ENCODE data around the gene CCDC102A.

CCDC102A gene

GRCh38 chr16:57532266-57532625, 4.1 kb downstream of the CCDC102A start:
- peaks cover 27% of the 10 kb centered on the region for H3K36me3 Mint-ChIP-seq (ENCODE audit: low read depth)
- H3K27me3 Mint-ChIP-seq (ENCODE audit: low read depth), result peaks cover 28% of the 10 kb centered on the region
- TF ChIP-seq CTCF (IDR thresholded peaks at IDR 0.05; ENCODE audit: unreplicated experiment in 3 of 3), result no peak
- peak overlapping the region; percentile 34 to 83 (median 74) for H3K27ac Mint-ChIP-seq
- peak overlapping the region; percentile 57 to 70 (median 58) for H3K4me3 Mint-ChIP-seq
- H3K4me1 Mint-ChIP-seq, result peaks cover 55% of the 10 kb centered on the region
- H3K9me3 Mint-ChIP-seq, result no peaks in the 10 kb centered on the region

- Mint-ChIP-seq H3K4me3 (peak overlapping the region; percentile 57 to 70 (median 58)), H3K27me3 (ENCODE audit: low read depth) (peaks cover 31% of the 10 kb centered on the region), H3K27ac (peak overlapping the region; percentile 34 to 83 (median 74)), H3K36me3 (ENCODE audit: low read depth) (peaks cover 27% of the 10 kb centered on the region), H3K4me1 (peaks cover 52% of the 10 kb centered on the region), H3K9me3 (no peaks in the 10 kb centered on the region)
- TF ChIP-seq CTCF (IDR thresholded peaks at IDR 0.05; ENCODE audit: unreplicated experiment in 3 of 3), result no peak
These were observed 4.6 kb downstream of the CCDC102A start for GRCh38 chr16:57531635-57532265.

DNA sequence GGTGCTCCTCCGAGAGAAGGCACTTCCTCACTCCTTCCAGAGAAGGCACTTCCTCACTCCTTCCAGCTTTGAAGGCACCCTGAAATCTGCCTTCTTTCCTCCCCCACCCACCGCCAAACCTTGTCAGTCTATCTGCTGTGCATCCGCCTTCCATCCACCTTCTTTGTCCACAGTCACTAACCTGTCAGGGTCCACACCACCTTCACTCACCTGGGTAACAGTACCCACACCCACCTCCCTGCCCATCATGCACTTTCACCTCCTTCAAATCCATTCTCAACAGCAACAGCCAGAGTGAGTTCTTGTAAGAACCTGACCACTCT, 5.2 kb downstream of the CCDC102A start:
- H3K4me3 Mint-ChIP-seq, result peak overlapping the region in 2 of 3 experiments; percentile 7 to 19
- H3K27me3 Mint-ChIP-seq (ENCODE audit: low read depth), result peaks cover 32% of the 10 kb centered on the region
- H3K4me1 Mint-ChIP-seq, result peaks cover 52% of the 10 kb centered on the region

DNA sequence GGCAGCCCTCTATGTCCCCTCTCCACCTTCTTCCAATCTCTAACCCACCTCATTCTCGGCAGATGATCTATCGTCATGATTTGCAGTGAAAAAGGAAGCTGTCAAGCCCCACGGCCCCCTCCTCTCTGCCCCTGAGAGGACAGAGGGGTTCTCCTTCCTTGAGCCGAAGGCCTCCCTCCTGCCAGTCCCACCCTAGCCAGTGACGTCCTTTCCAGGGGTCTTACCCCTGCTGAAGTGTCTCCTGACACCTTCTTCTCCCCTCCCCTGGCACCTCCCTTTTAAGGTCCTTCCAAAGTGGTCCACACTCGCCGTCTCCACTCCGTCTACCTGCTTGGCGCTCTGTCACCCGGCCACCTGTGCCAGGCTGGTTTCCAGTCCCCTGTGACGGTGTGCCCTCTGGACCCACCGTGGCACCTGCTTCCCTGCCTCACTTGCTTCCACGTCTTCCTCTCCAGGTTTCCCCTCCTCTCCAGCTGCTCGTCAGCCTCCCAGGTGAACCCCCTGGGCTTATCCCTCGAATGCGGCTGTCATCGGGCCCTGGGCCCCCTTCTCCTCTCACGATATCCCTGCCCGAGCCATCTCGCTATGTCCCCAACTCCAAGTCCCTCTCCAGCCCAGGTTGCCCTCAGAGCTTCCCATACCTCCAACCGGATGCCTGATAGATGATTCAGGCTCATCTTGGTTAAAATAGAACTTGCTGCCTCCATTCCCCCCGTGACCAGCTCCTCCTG, 5.7 kb downstream of the CCDC102A start:
- Mint-ChIP-seq H3K4me1 (peaks cover 52% of the 10 kb centered on the region), H3K27ac (peak overlapping the region in 1 of 3 experiments; percentile 43), H3K9me3 (no peaks in the 10 kb centered on the region), H3K36me3 (ENCODE audit: low read depth) (peaks cover 27% of the 10 kb centered on the region), H3K4me3 (peak overlapping the region in 2 of 3 experiments; percentile 21 to 54), H3K27me3 (ENCODE audit: low read depth) (peaks cover 32% of the 10 kb centered on the region)
- TF ChIP-seq CTCF (IDR thresholded peaks at IDR 0.05; ENCODE audit: unreplicated experiment in 3 of 3), result no peak

More for the DNA sequence above, 5.2 kb downstream of the CCDC102A start:
- Mint-ChIP-seq H3K27ac (peak overlapping the region in 2 of 3 experiments; percentile 20 to 49), H3K9me3 (no peaks in the 10 kb centered on the region), H3K36me3 (ENCODE audit: low read depth) (peaks cover 27% of the 10 kb centered on the region)
- no peak for TF ChIP-seq CTCF (IDR thresholded peaks at IDR 0.05; ENCODE audit: unreplicated experiment in 3 of 3)

GRCh38 chr16:57530104-57530521, 6.3 kb downstream of the CCDC102A start:
- H3K9me3 Mint-ChIP-seq, result no peaks in the 10 kb centered on the region
- peak overlapping the region in 1 of 3 experiments; percentile 43 for H3K27ac Mint-ChIP-seq
- peaks cover 52% of the 10 kb centered on the region for H3K4me1 Mint-ChIP-seq
- peaks cover 35% of the 10 kb centered on the region for H3K27me3 Mint-ChIP-seq (ENCODE audit: low read depth)
- H3K4me3 Mint-ChIP-seq, result peak overlapping the region; percentile 4 to 54 (median 21)
- TF ChIP-seq CTCF (IDR thresholded peaks at IDR 0.05; ENCODE audit: unreplicated experiment in 3 of 3), result no peak
- peaks cover 32% of the 10 kb centered on the region for H3K36me3 Mint-ChIP-seq (ENCODE audit: low read depth)

Measured in nephron (organoid).